HCT116 (cell line): ENCODE measurements around the gene PLCE1. TPM values are rescaled to one million over a fixed set of nuclear protein-coding genes. Genes with fewer than 3 reads are reported as not detected.

Experiments used
- ATAC-seq: fragments of 200-7000 bp; cut with Tn5 transposase; 2 replicates; pipeline ENCODE4 v1.9.1; 2020; ENCODE audit warnings: mild to moderate bottlenecking, moderate library complexity
- BruUV-seq: library from RNA; stranded (reverse); fragments of 400-500 nt; replicated peaks from 2 replicates; lab custom pipeline; 2021; lab: Mats Ljungman, UMichigan
- CTCF ChIA-PET: fragments of 300-600 bp; sonication (Branson Sonifier 250); formaldehyde crosslinking; loops from one replicate; lab custom pipeline; 2021; ENCODE audit warnings: antibody characterized with exemption; lab: Charles Lee
- POLR2A ChIA-PET: fragments of 300-600, 350-600 bp; sonication (Branson Sonifier 250); formaldehyde crosslinking; loops from one replicate; lab custom pipeline; 2021; ENCODE audit warnings: antibody characterized with exemption; lab: Charles Lee
- RAD21 ChIA-PET, 2 experiments: fragments of 300-600 bp; sonication (Branson Sonifier 250); formaldehyde crosslinking; loops; one replicate each; lab custom pipeline; 2023; ENCODE audit warnings: low total read pairs in 2 of 2; ENCODE audit not compliant: uncharacterized antibody in 2 of 2, unreplicated experiment in 2 of 2, low non-redundant PET in 1 of 2; lab: Charles Lee
- DNase-seq: peaks from one replicate; pipeline ENCODE4 v3.0.0-alpha.2; 2010; ENCODE audit warnings: low read depth, low spot score
- H2AFZ ChIP-seq: fragments of 200-600 bp; shearing (Covaris generic), sonication (generic); 2 replicates; pipeline ENCODE4 v1.6.1; 2017; ENCODE audit warnings: low read depth, mixed run types, mixed read lengths, antibody characterized with exemption, low read length; ENCODE audit not compliant: poor library complexity, severe bottlenecking
- H3K27ac ChIP-seq: 2 replicates; pipeline ENCODE4 v1.5.1; 2012; ENCODE audit warnings: low read depth, low read length
- H3K27me3 ChIP-seq: fragments of 200-600 bp; sonication (generic); 2 replicates; pipeline ENCODE4 v1.6.1; 2016; ENCODE audit warnings: mixed run types, low read length, mixed read lengths; ENCODE audit not compliant: insufficient read depth
- H3K36me3 ChIP-seq, 2 experiments: fragments of 200-500 bp in 1 of 2; fragments of 200-600 bp in 1 of 2; sonication (Bioruptor generic) in 1 of 2; sonication (generic) in 1 of 2; 2 replicates each; pipeline versions ENCODE4 v1.5.1 to v1.6.1; 2014 to 2016; ENCODE audit warnings: low read length in 2 of 2, inconsistent platforms in 1 of 2, mixed read lengths in 1 of 2, mixed run types in 1 of 2; ENCODE audit not compliant: insufficient read depth in 2 of 2, control insufficient read depth in 1 of 2
- H3K4me1 ChIP-seq, 2 experiments: fragments of 200-600 bp in 1 of 2; sonication (generic) in 1 of 2; 2 replicates each; pipeline versions ENCODE4 v1.5.1 to v1.6.1; 2012 to 2017; ENCODE audit warnings: low read length in 2 of 2, inconsistent platforms in 1 of 2, mild to moderate bottlenecking in 1 of 2, mixed read lengths in 1 of 2, mixed run types in 1 of 2, moderate library complexity in 1 of 2; ENCODE audit not compliant: insufficient read depth in 2 of 2, control insufficient read depth in 1 of 2
- H3K4me2 ChIP-seq: fragments of 200-600 bp; sonication (generic); 2 replicates; pipeline ENCODE4 v1.6.1; 2017; ENCODE audit warnings: mixed run types, low read length, mixed read lengths
- H3K4me3 ChIP-seq, 2 experiments: fragments of 200-600 bp in 1 of 2; sonication (generic) in 1 of 2; replicated peaks in 1 of 2; 2 replicates each; pipeline ENCODE4 v1.5.1; 2011 to 2016; ENCODE audit warnings: low read length in 2 of 2, control low read depth in 1 of 2, low read depth in 1 of 2, mild to moderate bottlenecking in 1 of 2, mixed read lengths in 1 of 2, mixed run types in 1 of 2
- H3K79me2 ChIP-seq: fragments of 200-600 bp; sonication (generic); 2 replicates; pipeline ENCODE4 v1.6.1; 2017; ENCODE audit warnings: mild to moderate bottlenecking, mixed run types, low read length, moderate library complexity, mixed read lengths; ENCODE audit not compliant: insufficient read depth
- H3K9ac ChIP-seq: fragments of 200-600 bp; sonication (generic); 2 replicates; pipeline ENCODE4 v1.6.1; 2016; ENCODE audit warnings: low read length, mixed read lengths
- H3K9me2 ChIP-seq: fragments of 200-600 bp; sonication (generic), shearing (Covaris generic); 2 replicates; pipeline ENCODE4 v1.6.1; 2017; ENCODE audit warnings: mixed run types, mild to moderate bottlenecking, moderate library complexity; ENCODE audit not compliant: insufficient read depth
- H3K9me3 ChIP-seq, 2 experiments: fragments of 200-500 bp in 1 of 2; fragments of 200-600 bp in 1 of 2; sonication (Bioruptor generic) in 1 of 2; sonication (generic) in 1 of 2; 2 replicates each; pipeline ENCODE4 v1.6.1; 2014 to 2017; ENCODE audit warnings: low read length in 2 of 2, mixed read lengths in 2 of 2, inconsistent platforms in 1 of 2, low read depth in 1 of 2, mild to moderate bottlenecking in 1 of 2, mixed run types in 1 of 2, moderate library complexity in 1 of 2; ENCODE audit not compliant: control insufficient read depth in 1 of 2, insufficient read depth in 1 of 2
- H4K20me1 ChIP-seq: fragments of 200-600 bp; sonication (generic), shearing (Covaris generic); 2 replicates; pipeline ENCODE4 v1.6.1; 2017; ENCODE audit warnings: mixed run types, mild to moderate bottlenecking, moderate library complexity; ENCODE audit not compliant: insufficient read depth
- ATF3 ChIP-seq: IDR thresholded peaks from 2 replicates; pipeline ENCODE4 v1.6.1; 2012
- CBX3 ChIP-seq: IDR thresholded peaks from 2 replicates; pipeline ENCODE4 v1.6.1; 2012; ENCODE audit warnings: low read depth
- CEBPB ChIP-seq: IDR thresholded peaks from 2 replicates; pipeline ENCODE4 v1.6.1; 2012; ENCODE audit warnings: low read depth
- EGR1 ChIP-seq: IDR thresholded peaks from 2 replicates; pipeline ENCODE4 v1.6.1; 2012; ENCODE audit warnings: low read depth
- ELF1 ChIP-seq: IDR thresholded peaks from 2 replicates; pipeline ENCODE4 v1.6.1; 2012; ENCODE audit warnings: low read depth, borderline replicate concordance
- FOSL1 ChIP-seq: IDR thresholded peaks from 2 replicates; pipeline ENCODE4 v1.6.1; 2012; ENCODE audit warnings: low read depth
- MAX ChIP-seq: IDR thresholded peaks from 2 replicates; pipeline ENCODE4 v1.6.1; 2012
- POLR2A ChIP-seq: IDR thresholded peaks from 2 replicates; pipeline ENCODE4 v1.7.0; 2011; ENCODE audit warnings: borderline replicate concordance; ENCODE audit not compliant: insufficient read depth, insufficient read length; ENCODE audit errors: extremely low read depth
- POLR2AphosphoS5 ChIP-seq: IDR thresholded peaks from 2 replicates; pipeline ENCODE4 v1.6.1; 2011; ENCODE audit warnings: mild to moderate bottlenecking, low read depth, low read length, moderate library complexity
- RAD21 ChIP-seq: IDR thresholded peaks from 2 replicates; pipeline ENCODE4 v1.6.1; 2012; ENCODE audit warnings: low read depth, mild to moderate bottlenecking
- REST ChIP-seq: IDR thresholded peaks from 2 replicates; pipeline ENCODE4 v1.6.1; 2012; ENCODE audit warnings: low read depth
- SIN3A ChIP-seq: IDR thresholded peaks from 2 replicates; pipeline ENCODE4 v1.6.1; 2012; ENCODE audit warnings: low read depth
- SRF ChIP-seq: IDR thresholded peaks from 2 replicates; pipeline ENCODE4 v1.6.1; 2012; ENCODE audit warnings: low read depth
- YY1 ChIP-seq: IDR thresholded peaks from 2 replicates; pipeline ENCODE4 v1.6.1; 2011; ENCODE audit warnings: low read length, low read depth, moderate library complexity, mild to moderate bottlenecking; ENCODE audit not compliant: insufficient replicate concordance; ENCODE audit errors: extremely low read depth
- ZFX ChIP-seq: fragments of 450-650 bp; IDR thresholded peaks from 2 replicates; pipeline ENCODE4 v1.6.1; 2017
- ZNF274 ChIP-seq: fragments of 200-500 bp; sonication (Bioruptor generic); IDR thresholded peaks from 2 replicates; pipeline ENCODE4 v1.6.1; 2014; ENCODE audit warnings: mild to moderate bottlenecking, low read depth, low read length, inconsistent platforms
- intact Hi-C: fragments of 100-400 bp; cut with micrococcal nuclease; formaldehyde crosslinking; loops from 2 replicates; pipeline ENCODE4 v1.10.0; 2022
- total RNA-seq: library from RNA; stranded (reverse); gene quantifications from one replicate; pipeline ENCODE4 v1.2.1, GENCODE V29; 2021; ENCODE audit not compliant: unreplicated experiment
- TF ChIP-seq, protein P1 (sequence below), 3 experiments: fragments of 200-600 bp in 1 of 3; sonication (generic) in 1 of 3; IDR thresholded peaks in 2 of 3; conservative IDR thresholded peaks in 1 of 3; 2 replicates each; pipeline ENCODE4 v1.5.1; 2012 to 2017; ENCODE audit warnings: low read depth in 2 of 3, low read length in 2 of 3, antibody characterized with exemption in 1 of 3, borderline replicate concordance in 1 of 3, control low read depth in 1 of 3, mild to moderate bottlenecking in 1 of 3, mixed read lengths in 1 of 3, mixed run types in 1 of 3, moderate library complexity in 1 of 3; ENCODE audit not compliant: insufficient read depth in 1 of 3
- TF ChIP-seq, protein P2 (sequence below): IDR thresholded peaks from 2 replicates; pipeline ENCODE4 v1.6.1; 2011; ENCODE audit warnings: mild to moderate bottlenecking, low read length, moderate library complexity; ENCODE audit not compliant: insufficient replicate concordance; ENCODE audit errors: extremely low read depth

The PLCE1 gene
- total RNA-seq, 1 experiment from 2014 or later: 2.5 TPM

DNA sequence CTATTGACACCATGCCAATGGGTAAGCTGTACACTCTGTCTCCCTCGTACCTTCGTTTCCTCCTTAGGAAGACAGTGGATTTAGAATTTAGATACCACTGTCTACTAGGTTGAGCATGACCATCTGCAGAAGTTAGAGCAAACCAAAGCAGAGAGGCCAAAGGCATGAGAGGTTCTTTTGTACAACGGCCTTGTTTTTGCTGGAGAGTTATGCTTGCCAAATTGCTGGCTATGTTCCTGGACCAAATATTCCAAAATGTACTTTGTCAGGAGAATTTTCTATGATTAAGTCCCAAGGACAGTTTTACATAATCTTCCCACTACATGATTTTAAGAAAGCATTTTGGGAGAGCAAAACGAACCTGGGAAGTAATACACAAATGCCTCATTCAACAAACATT is 47.9 kb upstream of the PLCE1 start:
- CTCF ChIA-PET: no interaction called here
- RAD21 ChIA-PET: no interaction called here
- POLR2A ChIA-PET: no interaction called here

More for the DNA sequence above, 47.9 kb upstream of the PLCE1 start:
- Histone ChIP-seq H3K79me2 (no peaks in the 10 kb centered on the region), H2AFZ (no peak overlapping the region), H3K9me2 (no peaks in the 10 kb centered on the region), H4K20me1 (no peaks in the 10 kb centered on the region), H3K9ac (no peak overlapping the region), H3K36me3 (no peaks in the 10 kb centered on the region), H3K27me3 (no peaks in the 10 kb centered on the region), H3K4me1 (no peaks in the 10 kb centered on the region), H3K4me2 (no peak overlapping the region), H3K27ac (no peak overlapping the region), H3K4me3 (no peak overlapping the region), H3K9me3 (no peaks in the 10 kb centered on the region)
- TF ChIP-seq EGR1 (no peak), CEBPB (no peak), ZNF274 (no peak), SRF (no peak), SIN3A (no peak), YY1 (no peak), RAD21 (no peak), ZFX (no peak), POLR2AphosphoS5 (no peak), ATF3 (no peak), MAX (no peak), ELF1 (no peak), POLR2A (no peak), FOSL1 (no peak), CBX3 (no peak), REST (no peak)
- TF ChIP-seq, protein P1, sequence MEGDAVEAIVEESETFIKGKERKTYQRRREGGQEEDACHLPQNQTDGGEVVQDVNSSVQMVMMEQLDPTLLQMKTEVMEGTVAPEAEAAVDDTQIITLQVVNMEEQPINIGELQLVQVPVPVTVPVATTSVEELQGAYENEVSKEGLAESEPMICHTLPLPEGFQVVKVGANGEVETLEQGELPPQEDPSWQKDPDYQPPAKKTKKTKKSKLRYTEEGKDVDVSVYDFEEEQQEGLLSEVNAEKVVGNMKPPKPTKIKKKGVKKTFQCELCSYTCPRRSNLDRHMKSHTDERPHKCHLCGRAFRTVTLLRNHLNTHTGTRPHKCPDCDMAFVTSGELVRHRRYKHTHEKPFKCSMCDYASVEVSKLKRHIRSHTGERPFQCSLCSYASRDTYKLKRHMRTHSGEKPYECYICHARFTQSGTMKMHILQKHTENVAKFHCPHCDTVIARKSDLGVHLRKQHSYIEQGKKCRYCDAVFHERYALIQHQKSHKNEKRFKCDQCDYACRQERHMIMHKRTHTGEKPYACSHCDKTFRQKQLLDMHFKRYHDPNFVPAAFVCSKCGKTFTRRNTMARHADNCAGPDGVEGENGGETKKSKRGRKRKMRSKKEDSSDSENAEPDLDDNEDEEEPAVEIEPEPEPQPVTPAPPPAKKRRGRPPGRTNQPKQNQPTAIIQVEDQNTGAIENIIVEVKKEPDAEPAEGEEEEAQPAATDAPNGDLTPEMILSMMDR (IDR thresholded peaks at IDR 0.05 in 2 of 3, conservative IDR thresholded peaks at IDR 0.05 in 1 of 3; ENCODE audit: borderline replicate concordance in 1 of 3, insufficient read depth in 1 of 3, low read depth in 2 of 3, low read length in 2 of 3): no peak
- TF ChIP-seq, protein P2, sequence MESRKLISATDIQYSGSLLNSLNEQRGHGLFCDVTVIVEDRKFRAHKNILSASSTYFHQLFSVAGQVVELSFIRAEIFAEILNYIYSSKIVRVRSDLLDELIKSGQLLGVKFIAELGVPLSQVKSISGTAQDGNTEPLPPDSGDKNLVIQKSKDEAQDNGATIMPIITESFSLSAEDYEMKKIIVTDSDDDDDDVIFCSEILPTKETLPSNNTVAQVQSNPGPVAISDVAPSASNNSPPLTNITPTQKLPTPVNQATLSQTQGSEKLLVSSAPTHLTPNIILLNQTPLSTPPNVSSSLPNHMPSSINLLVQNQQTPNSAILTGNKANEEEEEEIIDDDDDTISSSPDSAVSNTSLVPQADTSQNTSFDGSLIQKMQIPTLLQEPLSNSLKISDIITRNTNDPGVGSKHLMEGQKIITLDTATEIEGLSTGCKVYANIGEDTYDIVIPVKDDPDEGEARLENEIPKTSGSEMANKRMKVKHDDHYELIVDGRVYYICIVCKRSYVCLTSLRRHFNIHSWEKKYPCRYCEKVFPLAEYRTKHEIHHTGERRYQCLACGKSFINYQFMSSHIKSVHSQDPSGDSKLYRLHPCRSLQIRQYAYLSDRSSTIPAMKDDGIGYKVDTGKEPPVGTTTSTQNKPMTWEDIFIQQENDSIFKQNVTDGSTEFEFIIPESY: no peak
- DNase-seq (no peak), ATAC-seq (no peak)
- no TSS peak for BruUV-seq
- intact Hi-C loops: no loop called here
